ENCODE results near the gene RFNG. TPM values are rescaled to one million over a fixed set of nuclear protein-coding genes. Genes with fewer than 3 reads are reported as not detected.

RFNG gene
- total and polyA plus RNA-seq, 12 donors: 13.9 to 30.1 (median 20.3) TPM

GRCh38 chr17:82097184-82097918, 45.7 kb upstream of the RFNG start:
- H3K27me3 ChIP-seq: no peaks in the 10 kb centered on the region
- no peaks in the 10 kb centered on the region for H3K9me3 ChIP-seq
- peaks cover 0 to 40% (median 24%) of the 10 kb centered on the region in 9 donors for H3K36me3 ChIP-seq
- peak overlapping the region; percentile 65 to 93 (median 86) for H3K4me3 ChIP-seq
- peak in 1 of 2 donors; percentile 33 for DNase-seq
- ATAC-seq: peak in 2 of 8 donors; percentile 0 to 5
- intact Hi-C loops (cut with DNase I): loop anchor here in 3 of 10 donors (5.0 kb wide), 2 partner anchors 45 to 60 kb away; partner anchors contain the start of genes DCXR (in 2 of the 3), GPS1 (in 1 of the 3) and RFNG (in 1 of the 3)
- peak overlapping the region; percentile 89 to 100 (median 95) for H3K27ac ChIP-seq
- peaks cover 13 to 43% (median 30%) of the 10 kb centered on the region in 9 donors for H3K4me1 ChIP-seq
- no peak for TF ChIP-seq CTCF (IDR thresholded peaks at IDR 0.05)
- WGBS, 2 donors: 3 to 4% methylated on average over 64 to 77 of the region's 77 CpGs

GRCh38 chr17:82096709-82097183, 45.1 kb upstream of the RFNG start:
- Histone ChIP-seq H3K27me3 (no peaks in the 10 kb centered on the region), H3K36me3 (peaks cover 0 to 46% (median 28%) of the 10 kb centered on the region in 9 donors), H3K4me1 (peaks cover 13 to 43% (median 30%) of the 10 kb centered on the region in 9 donors), H3K9me3 (no peaks in the 10 kb centered on the region), H3K27ac (peak overlapping the region in 5 of 10 donors; percentile 89 to 97 (median 94)), H3K4me3 (peak overlapping the region; percentile 65 to 93 (median 86))
- no peak for ATAC-seq
- intact Hi-C loops (cut with DNase I): loop anchor here in 3 of 10 donors (5.0 kb wide), 2 partner anchors 44 to 59 kb away; partner anchors contain the start of genes DCXR (in 2 of the 3), GPS1 (in 1 of the 3) and RFNG (in 1 of the 3)
- TF ChIP-seq CTCF (IDR thresholded peaks at IDR 0.05): no peak
- WGBS, 2 donors: 70 to 74% methylated on average over 8 of the region's 8 CpGs
- no peak for DNase-seq

GRCh38 chr17:82095777-82096708, 44.4 kb upstream of the RFNG start:
- no peak for ATAC-seq
- TF ChIP-seq CTCF (IDR thresholded peaks at IDR 0.05): no peak

More at GRCh38 chr17:82095777-82096708, 44.4 kb upstream of the RFNG start:
- Histone ChIP-seq H3K27me3 (no peaks in the 10 kb centered on the region), H3K9me3 (no peaks in the 10 kb centered on the region), H3K4me1 (peaks cover 13 to 38% (median 27%) of the 10 kb centered on the region in 9 donors), H3K4me3 (peak overlapping the region in 4 of 10 donors; percentile 78 to 93 (median 88)), H3K36me3 (peaks cover 0 to 53% (median 28%) of the 10 kb centered on the region in 9 donors), H3K27ac (no peak overlapping the region)
- 93 to 95% methylated on average over 35 of the region's 35 CpGs for WGBS, 2 donors
- intact Hi-C loops (cut with DNase I): loop anchor here in 3 of 10 donors (5.0 kb wide), 2 partner anchors 44 to 59 kb away; partner anchors contain the start of genes DCXR (in 2 of the 3), GPS1 (in 1 of the 3) and RFNG (in 1 of the 3)
- no peak for DNase-seq
